IMR-90 (cell line): Measurements from ENCODE around the gene SP2.

Experiments used
- BHLHE40 ChIP-seq: fragments of 150-350 bp; IDR thresholded peaks from 2 replicates; pipeline ENCODE4 v1.6.1; 2016; ENCODE audit warnings: mild to moderate bottlenecking, low read depth, low read length
- MAFK ChIP-seq: IDR thresholded peaks from 2 replicates; pipeline ENCODE4 v1.6.1; 2012; ENCODE audit warnings: low read depth, low read length, improper control_type of control experiment
- RAD21 ChIP-seq: IDR thresholded peaks from 2 replicates; pipeline ENCODE4 v1.6.1; 2012; ENCODE audit warnings: low read length, improper control_type of control experiment
- TF ChIP-seq, protein P1 (sequence below): fragments of 150-350 bp; IDR thresholded peaks from 2 replicates; pipeline ENCODE4 v1.6.1; 2017; ENCODE audit warnings: mild to moderate bottlenecking, antibody characterized with exemption, low read length, low read depth
- TF ChIP-seq, protein P2 (sequence below): conservative IDR thresholded peaks from 2 replicates; pipeline ENCODE4 v1.5.1; 2012; ENCODE audit warnings: mild to moderate bottlenecking, low read depth, low read length, improper control_type of control experiment

DNA sequence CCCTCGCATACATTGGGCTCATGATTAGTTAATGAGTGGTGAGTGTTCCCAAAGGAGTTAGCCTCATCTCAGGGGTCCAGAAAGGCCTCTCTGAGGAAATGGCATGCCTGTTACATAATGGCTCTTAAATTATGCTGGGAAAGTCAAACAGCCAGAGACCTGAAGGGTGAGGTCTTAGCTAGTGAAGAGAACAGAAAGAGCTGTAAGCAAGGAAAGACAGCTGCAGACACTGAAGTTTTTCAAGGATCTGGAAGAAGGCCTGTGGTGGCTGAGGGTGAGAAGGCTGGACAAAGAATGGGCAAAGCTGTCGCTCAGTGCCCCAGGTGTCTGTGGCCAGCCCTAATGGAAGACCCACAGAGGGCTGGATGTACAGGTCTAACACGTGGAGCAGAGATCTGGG, 10.4 kb downstream of the SP2 start:
- TF ChIP-seq, protein P1, sequence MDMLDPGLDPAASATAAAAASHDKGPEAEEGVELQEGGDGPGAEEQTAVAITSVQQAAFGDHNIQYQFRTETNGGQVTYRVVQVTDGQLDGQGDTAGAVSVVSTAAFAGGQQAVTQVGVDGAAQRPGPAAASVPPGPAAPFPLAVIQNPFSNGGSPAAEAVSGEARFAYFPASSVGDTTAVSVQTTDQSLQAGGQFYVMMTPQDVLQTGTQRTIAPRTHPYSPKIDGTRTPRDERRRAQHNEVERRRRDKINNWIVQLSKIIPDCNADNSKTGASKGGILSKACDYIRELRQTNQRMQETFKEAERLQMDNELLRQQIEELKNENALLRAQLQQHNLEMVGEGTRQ, result no peak
- TF ChIP-seq RAD21 (no peak), BHLHE40 (no peak), MAFK (no peak)
- TF ChIP-seq, protein P2, sequence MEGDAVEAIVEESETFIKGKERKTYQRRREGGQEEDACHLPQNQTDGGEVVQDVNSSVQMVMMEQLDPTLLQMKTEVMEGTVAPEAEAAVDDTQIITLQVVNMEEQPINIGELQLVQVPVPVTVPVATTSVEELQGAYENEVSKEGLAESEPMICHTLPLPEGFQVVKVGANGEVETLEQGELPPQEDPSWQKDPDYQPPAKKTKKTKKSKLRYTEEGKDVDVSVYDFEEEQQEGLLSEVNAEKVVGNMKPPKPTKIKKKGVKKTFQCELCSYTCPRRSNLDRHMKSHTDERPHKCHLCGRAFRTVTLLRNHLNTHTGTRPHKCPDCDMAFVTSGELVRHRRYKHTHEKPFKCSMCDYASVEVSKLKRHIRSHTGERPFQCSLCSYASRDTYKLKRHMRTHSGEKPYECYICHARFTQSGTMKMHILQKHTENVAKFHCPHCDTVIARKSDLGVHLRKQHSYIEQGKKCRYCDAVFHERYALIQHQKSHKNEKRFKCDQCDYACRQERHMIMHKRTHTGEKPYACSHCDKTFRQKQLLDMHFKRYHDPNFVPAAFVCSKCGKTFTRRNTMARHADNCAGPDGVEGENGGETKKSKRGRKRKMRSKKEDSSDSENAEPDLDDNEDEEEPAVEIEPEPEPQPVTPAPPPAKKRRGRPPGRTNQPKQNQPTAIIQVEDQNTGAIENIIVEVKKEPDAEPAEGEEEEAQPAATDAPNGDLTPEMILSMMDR, result no peak
